GM19463 (cell line): ENCODE results near the gene MYBPC1.
A peak's percentile ranks its signal among the peaks of the same experiment; 100 is the strongest.

Experiments used
- ATAC-seq: cut with Tn5 transposase; IDR thresholded peaks from one replicate; pipeline ENCODE4 v1.9.1; 2021; ENCODE audit warnings: mild to moderate bottlenecking, moderate library complexity; ENCODE audit not compliant: unreplicated experiment

MYBPC1 gene

GRCh38 chr12:101598483-101598882 is 3.7 kb downstream of the MYBPC1 start:
- ATAC-seq: no peak

GRCh38 chr12:101599311-101599710 is 4.5 kb downstream of the MYBPC1 start:
- no peak for ATAC-seq

- no peak for ATAC-seq
Observed at GRCh38 chr12:101599771-101600484, 5.2 kb downstream of the MYBPC1 start.

GRCh38 chr12:101604132-101604531 is 9.4 kb downstream of the MYBPC1 start:
- ATAC-seq: no peak

- ATAC-seq: no peak
Observed at GRCh38 chr12:101607894-101608293, 13.1 kb downstream of the MYBPC1 start.

- no peak for ATAC-seq
Observed at GRCh38 chr12:101608301-101609133, 13.7 kb downstream of the MYBPC1 start.

GRCh38 chr12:101609198-101609597 is 14.4 kb downstream of the MYBPC1 start:
- ATAC-seq: no peak

GRCh38 chr12:101612160-101612916 is 17.6 kb downstream of the MYBPC1 start:
- no peak for ATAC-seq

- no peak for ATAC-seq
Observed at GRCh38 chr12:101616027-101616494, 21.3 kb downstream of the MYBPC1 start.

GRCh38 chr12:101619026-101619786 is 24.4 kb downstream of the MYBPC1 start:
- ATAC-seq: no peak

GRCh38 chr12:101619858-101620761 is 25.3 kb downstream of the MYBPC1 start:
- no peak for ATAC-seq

- ATAC-seq: no peak
Observed at GRCh38 chr12:101620762-101621133, 26.0 kb downstream of the MYBPC1 start.

- no peak for ATAC-seq
Observed at GRCh38 chr12:101628676-101629075, 33.9 kb downstream of the MYBPC1 start.

- peak; percentile 90 for ATAC-seq
Observed at GRCh38 chr12:101634724-101635123, 40.0 kb downstream of the MYBPC1 start.

- ATAC-seq: no peak
Observed at GRCh38 chr12:101637936-101638335, 43.2 kb downstream of the MYBPC1 start.

- no peak for ATAC-seq
Observed at GRCh38 chr12:101642115-101643067, 47.6 kb downstream of the MYBPC1 start.

- no peak for ATAC-seq
Observed at GRCh38 chr12:101647711-101648110, 52.9 kb downstream of the MYBPC1 start.

GRCh38 chr12:101648195-101648594 is 53.4 kb downstream of the MYBPC1 start:
- ATAC-seq: no peak
